Endodermal cell (in vitro differentiated cells): Measurements from ENCODE around the gene GPX5. TPM values are rescaled to one million over a fixed set of nuclear protein-coding genes. Genes with fewer than 3 reads are reported as not detected.

Source experiments
- DNase-seq: peaks from one replicate; pipeline ENCODE4 v3.0.0-alpha.2; 2017
- H3K27ac ChIP-seq: 2 replicates; pipeline ENCODE4 v1.5.1; 2013; ENCODE audit warnings: mild to moderate bottlenecking, low read depth, low read length, moderate library complexity
- H3K27me3 ChIP-seq: 2 replicates; pipeline ENCODE4 v1.6.1; 2013; ENCODE audit warnings: mild to moderate bottlenecking, low read length, moderate library complexity; ENCODE audit not compliant: insufficient read depth, control insufficient read depth, poor library complexity, severe bottlenecking
- H3K36me3 ChIP-seq: 2 replicates; pipeline ENCODE4 v1.7.0; 2013; ENCODE audit warnings: mild to moderate bottlenecking, low read length, moderate library complexity; ENCODE audit not compliant: control insufficient read depth, insufficient read depth
- H3K4me1 ChIP-seq: one replicate; pipeline ENCODE4 v1.7.0; 2013; ENCODE audit warnings: low read length; ENCODE audit not compliant: control insufficient read depth, insufficient read depth
- H3K4me3 ChIP-seq: 2 replicates; pipeline ENCODE4 v1.5.1; 2013; ENCODE audit warnings: mild to moderate bottlenecking, low read length, moderate library complexity
- H3K9ac ChIP-seq: 2 replicates; pipeline ENCODE4 v1.6.1; 2013; ENCODE audit warnings: mild to moderate bottlenecking, low read length, moderate library complexity; ENCODE audit not compliant: poor library complexity, severe bottlenecking; ENCODE audit errors: extremely low read depth
- H3K9me3 ChIP-seq: 2 replicates; pipeline ENCODE4 v1.6.1; 2013; ENCODE audit warnings: mild to moderate bottlenecking, low read length, moderate library complexity; ENCODE audit not compliant: control insufficient read depth
- H3K27ac Mint-ChIP-seq: 2 replicates; pipeline ENCODE4 v1.8.0; 2020; ENCODE audit warnings: mixed read lengths
- H3K27me3 Mint-ChIP-seq: 2 replicates; pipeline ENCODE4 v1.8.0; 2021; ENCODE audit warnings: mild to moderate bottlenecking, mixed read lengths; ENCODE audit not compliant: insufficient read depth
- H3K36me3 Mint-ChIP-seq: 2 replicates; pipeline ENCODE4 v1.8.0; 2020; ENCODE audit warnings: low read depth, mixed read lengths
- H3K4me1 Mint-ChIP-seq: 2 replicates; pipeline ENCODE4 v1.8.0; 2020; ENCODE audit warnings: mixed read lengths
- H3K4me3 Mint-ChIP-seq: 2 replicates; pipeline ENCODE4 v1.8.0; 2020; ENCODE audit warnings: mild to moderate bottlenecking, moderate library complexity, mixed read lengths
- H3K9me3 Mint-ChIP-seq: 2 replicates; pipeline ENCODE4 v1.8.0; 2020; ENCODE audit warnings: mild to moderate bottlenecking, mixed read lengths
- WGBS, 2 experiments: methylation state at CpG; one replicate each; pipeline versions ENCODE4 v1.1.5 to v1.1.7; 2013; ENCODE audit warnings: missing lambda C conversion rate in 2 of 2, mixed read lengths in 1 of 2; ENCODE audit not compliant: insufficient coverage in 1 of 2, insufficient read length in 1 of 2; 5-methylcytosine and 5-hydroxymethylcytosine counted together
- long read RNA-seq, 4 experiments: library from polyadenylated mRNA in 2 of 4; library from RNA in 1 of 4; library from capped mRNA in 1 of 4; stranded (forward) in 3 of 4; unstranded in 1 of 4; transcript quantifications; one replicate each; pipeline ENCODE4 v2.0.0, GENCODE V29; 2020 to 2021; ENCODE audit warnings: inconsistent platforms in 1 of 4
- polyA plus RNA-seq, 2 experiments: library from polyadenylated mRNA; stranded (reverse); fragments of 50-300 nt; gene quantifications; one replicate each; pipeline ENCODE4 v1.2.3, GENCODE V29; 2013
- total RNA-seq, 2 donors: library from RNA; stranded (reverse); fragmentation: NEBNext Ultra II Directional in 1 of 2; extraction: Animal tissue kit (Norgen Biotek cat#: 25700) in 1 of 2; gene quantifications; 2 replicates in 1 of 2; 3 replicates in 1 of 2; pipeline ENCODE4 v1.2.1, GENCODE V29; 2021
- TF ChIP-seq, protein P1 (sequence below): fragments of 200-600 bp; sonication (generic); conservative IDR thresholded peaks from 2 replicates; pipeline ENCODE4 v1.5.0; 2021; ENCODE audit warnings: antibody characterized with exemption, mild to moderate bottlenecking

GPX5 gene, protein sequence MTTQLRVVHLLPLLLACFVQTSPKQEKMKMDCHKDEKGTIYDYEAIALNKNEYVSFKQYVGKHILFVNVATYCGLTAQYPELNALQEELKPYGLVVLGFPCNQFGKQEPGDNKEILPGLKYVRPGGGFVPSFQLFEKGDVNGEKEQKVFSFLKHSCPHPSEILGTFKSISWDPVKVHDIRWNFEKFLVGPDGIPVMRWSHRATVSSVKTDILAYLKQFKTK
- total RNA-seq = not detected
- polyA plus RNA-seq (2013, experiment 1 of 2) = not detected
- not detected for polyA plus RNA-seq (2013, experiment 2 of 2)
- long read RNA-seq, experiment 1 = 0 reads
- long read RNA-seq, experiment 2 = 0 reads
- long read RNA-seq, experiment 3 = 0 reads
- long read RNA-seq, experiment 4 = 0 reads

DNA sequence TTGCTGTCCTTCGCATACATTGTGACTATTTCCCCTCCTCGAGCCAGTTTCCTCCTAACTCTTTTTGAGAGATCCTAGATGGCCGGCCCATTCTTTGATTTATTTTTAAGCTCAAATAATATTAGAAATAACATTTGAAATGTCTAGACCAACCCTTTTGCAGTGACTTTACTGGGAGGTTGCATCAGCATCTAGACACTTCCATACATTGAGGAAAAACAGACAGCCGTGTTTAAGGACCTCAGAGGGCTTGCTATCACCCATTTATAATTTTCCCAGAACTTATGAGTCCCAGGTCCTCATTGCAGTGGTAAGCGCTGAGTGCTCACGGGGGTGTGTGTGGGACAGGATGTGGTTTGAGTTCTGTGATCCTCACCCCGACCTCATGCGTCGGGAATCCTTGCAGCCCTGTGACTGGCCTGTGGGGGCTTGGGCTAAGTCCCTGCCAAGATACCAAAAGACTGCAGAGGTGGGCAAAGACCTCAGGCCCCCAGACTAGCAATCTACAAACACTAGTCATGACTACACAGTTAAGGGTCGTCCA is at the start of gene GPX5:
Gene GPX5, plus strand, starts transcription at position 386 of the 544 bp plus-strand sequence. Its CDS starts 133 bp downstream, at position 519.
- H3K9me3 ChIP-seq = no peaks in the 10 kb centered on the region
- H3K27me3 Mint-ChIP-seq = peaks cover 11% of the 10 kb centered on the region
- H3K27ac ChIP-seq = no peak within 1 kb of the TSS
- no peaks in the 10 kb centered on the region for H3K36me3 Mint-ChIP-seq
- 60 to 88% methylated on average over 1 to 10 of the region's 10 CpGs for WGBS, 2 experiments
- DNase-seq = peak; percentile 66
- H3K27ac Mint-ChIP-seq = no peak within 1 kb of the TSS
- peaks cover 17% of the 10 kb centered on the region for H3K4me1 ChIP-seq
- no peaks in the 10 kb centered on the region for H3K9me3 Mint-ChIP-seq
- H3K9ac ChIP-seq = no peak within 1 kb of the TSS
- no peaks in the 10 kb centered on the region for H3K36me3 ChIP-seq
- TF ChIP-seq, protein P1, sequence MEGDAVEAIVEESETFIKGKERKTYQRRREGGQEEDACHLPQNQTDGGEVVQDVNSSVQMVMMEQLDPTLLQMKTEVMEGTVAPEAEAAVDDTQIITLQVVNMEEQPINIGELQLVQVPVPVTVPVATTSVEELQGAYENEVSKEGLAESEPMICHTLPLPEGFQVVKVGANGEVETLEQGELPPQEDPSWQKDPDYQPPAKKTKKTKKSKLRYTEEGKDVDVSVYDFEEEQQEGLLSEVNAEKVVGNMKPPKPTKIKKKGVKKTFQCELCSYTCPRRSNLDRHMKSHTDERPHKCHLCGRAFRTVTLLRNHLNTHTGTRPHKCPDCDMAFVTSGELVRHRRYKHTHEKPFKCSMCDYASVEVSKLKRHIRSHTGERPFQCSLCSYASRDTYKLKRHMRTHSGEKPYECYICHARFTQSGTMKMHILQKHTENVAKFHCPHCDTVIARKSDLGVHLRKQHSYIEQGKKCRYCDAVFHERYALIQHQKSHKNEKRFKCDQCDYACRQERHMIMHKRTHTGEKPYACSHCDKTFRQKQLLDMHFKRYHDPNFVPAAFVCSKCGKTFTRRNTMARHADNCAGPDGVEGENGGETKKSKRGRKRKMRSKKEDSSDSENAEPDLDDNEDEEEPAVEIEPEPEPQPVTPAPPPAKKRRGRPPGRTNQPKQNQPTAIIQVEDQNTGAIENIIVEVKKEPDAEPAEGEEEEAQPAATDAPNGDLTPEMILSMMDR = peak; percentile 17
- no peak within 1 kb of the TSS for H3K4me3 ChIP-seq
- H3K4me3 Mint-ChIP-seq = no peak within 1 kb of the TSS
- H3K27me3 ChIP-seq = no peaks in the 10 kb centered on the region
- H3K4me1 Mint-ChIP-seq = peaks cover 19% of the 10 kb centered on the region

DNA sequence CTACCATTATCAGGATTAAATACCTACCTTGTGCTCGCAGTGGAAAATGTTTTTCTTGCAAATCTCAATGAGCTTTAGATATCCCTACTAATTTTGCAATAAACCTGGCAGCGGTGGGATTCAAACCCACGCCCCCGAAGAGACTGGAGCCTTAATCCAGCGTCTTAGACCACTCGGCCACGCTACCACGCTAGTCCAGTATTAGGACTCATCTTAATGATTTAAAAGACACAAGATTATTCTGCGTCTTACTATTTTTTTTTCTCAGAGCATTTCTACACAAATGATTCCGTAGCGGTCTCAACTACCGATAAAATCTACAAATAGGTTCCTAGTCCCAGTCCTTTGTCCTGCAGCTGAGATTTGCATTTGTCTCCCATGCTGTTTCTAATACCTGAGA is 47.2 kb upstream of the GPX5 start:
- H3K27me3 Mint-ChIP-seq = peaks cover 47% of the 10 kb centered on the region
- Histone ChIP-seq H3K4me3 (no peak overlapping the region), H3K9me3 (peaks cover 5% of the 10 kb centered on the region), H3K4me1 (no peaks in the 10 kb centered on the region), H3K27me3 (peaks cover 29% of the 10 kb centered on the region), H3K27ac (no peak overlapping the region), H3K36me3 (no peaks in the 10 kb centered on the region), H3K9ac (no peak overlapping the region)
- 90 to 93% methylated on average over 12 of the region's 12 CpGs for WGBS, 2 experiments
- no peak overlapping the region for H3K27ac Mint-ChIP-seq
- TF ChIP-seq, protein P1 = no peak
- H3K4me1 Mint-ChIP-seq = peaks cover 4% of the 10 kb centered on the region
- DNase-seq = no peak
- peaks cover 4% of the 10 kb centered on the region for H3K9me3 Mint-ChIP-seq
- peak overlapping the region; percentile 38 for H3K4me3 Mint-ChIP-seq
- H3K36me3 Mint-ChIP-seq = no peaks in the 10 kb centered on the region

DNA sequence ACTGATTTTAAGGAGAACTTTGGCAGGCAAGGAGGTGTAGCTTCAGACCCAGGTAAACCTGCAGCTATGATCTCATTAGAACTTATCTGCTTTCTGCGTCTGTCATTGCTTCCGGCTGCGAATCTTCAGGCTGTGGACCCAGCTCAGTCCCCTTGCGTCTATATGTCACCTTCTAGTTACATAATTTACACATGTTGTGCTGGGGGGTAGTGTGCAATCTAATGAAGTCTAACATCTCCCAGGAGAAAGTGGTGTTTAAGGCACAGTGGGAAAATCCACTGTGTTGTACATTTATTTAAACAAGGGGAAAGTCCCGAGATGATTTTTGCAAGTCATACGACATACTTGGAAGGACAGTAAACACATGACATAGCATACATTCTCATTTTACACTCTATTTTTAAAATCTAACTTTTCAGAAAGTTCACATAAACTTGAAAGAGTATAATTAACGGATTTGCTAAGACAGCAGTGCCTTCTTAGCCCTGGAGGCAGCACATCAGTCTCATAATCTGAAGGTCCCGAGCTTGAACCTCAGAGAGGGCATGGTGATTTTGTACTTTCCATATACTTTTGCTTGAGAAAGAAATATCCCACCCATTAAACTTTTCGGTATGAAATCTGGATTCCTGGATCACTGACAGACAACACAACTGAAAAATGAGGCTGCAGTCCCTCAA is 45.3 kb upstream of the GPX5 start:
- H3K9ac ChIP-seq = no peak overlapping the region
- peaks cover 5% of the 10 kb centered on the region for H3K9me3 ChIP-seq
- TF ChIP-seq, protein P1 = no peak
- H3K27me3 ChIP-seq = peaks cover 29% of the 10 kb centered on the region
- Mint-ChIP-seq H3K27me3 (peaks cover 50% of the 10 kb centered on the region), H3K27ac (no peak overlapping the region), H3K9me3 (peaks cover 4% of the 10 kb centered on the region), H3K4me1 (no peaks in the 10 kb centered on the region), H3K4me3 (no peak overlapping the region), H3K36me3 (no peaks in the 10 kb centered on the region)
- WGBS, 2 experiments = 87 to 94% methylated on average over 5 to 9 of the region's 9 CpGs
- no peak overlapping the region for H3K27ac ChIP-seq
- no peaks in the 10 kb centered on the region for H3K4me1 ChIP-seq
- no peaks in the 10 kb centered on the region for H3K36me3 ChIP-seq
- no peak for DNase-seq
- H3K4me3 ChIP-seq = no peak overlapping the region
